Anterior cingulate cortex (tissue), 58 donors: ENCODE measurements around the gene ROBO3.

Experiments used
- DNase-seq, 58 donors: peaks; one replicate each; lab custom pipeline; 2025; lab: John Stamatoyannopoulos, UW

The ROBO3 gene, protein sequence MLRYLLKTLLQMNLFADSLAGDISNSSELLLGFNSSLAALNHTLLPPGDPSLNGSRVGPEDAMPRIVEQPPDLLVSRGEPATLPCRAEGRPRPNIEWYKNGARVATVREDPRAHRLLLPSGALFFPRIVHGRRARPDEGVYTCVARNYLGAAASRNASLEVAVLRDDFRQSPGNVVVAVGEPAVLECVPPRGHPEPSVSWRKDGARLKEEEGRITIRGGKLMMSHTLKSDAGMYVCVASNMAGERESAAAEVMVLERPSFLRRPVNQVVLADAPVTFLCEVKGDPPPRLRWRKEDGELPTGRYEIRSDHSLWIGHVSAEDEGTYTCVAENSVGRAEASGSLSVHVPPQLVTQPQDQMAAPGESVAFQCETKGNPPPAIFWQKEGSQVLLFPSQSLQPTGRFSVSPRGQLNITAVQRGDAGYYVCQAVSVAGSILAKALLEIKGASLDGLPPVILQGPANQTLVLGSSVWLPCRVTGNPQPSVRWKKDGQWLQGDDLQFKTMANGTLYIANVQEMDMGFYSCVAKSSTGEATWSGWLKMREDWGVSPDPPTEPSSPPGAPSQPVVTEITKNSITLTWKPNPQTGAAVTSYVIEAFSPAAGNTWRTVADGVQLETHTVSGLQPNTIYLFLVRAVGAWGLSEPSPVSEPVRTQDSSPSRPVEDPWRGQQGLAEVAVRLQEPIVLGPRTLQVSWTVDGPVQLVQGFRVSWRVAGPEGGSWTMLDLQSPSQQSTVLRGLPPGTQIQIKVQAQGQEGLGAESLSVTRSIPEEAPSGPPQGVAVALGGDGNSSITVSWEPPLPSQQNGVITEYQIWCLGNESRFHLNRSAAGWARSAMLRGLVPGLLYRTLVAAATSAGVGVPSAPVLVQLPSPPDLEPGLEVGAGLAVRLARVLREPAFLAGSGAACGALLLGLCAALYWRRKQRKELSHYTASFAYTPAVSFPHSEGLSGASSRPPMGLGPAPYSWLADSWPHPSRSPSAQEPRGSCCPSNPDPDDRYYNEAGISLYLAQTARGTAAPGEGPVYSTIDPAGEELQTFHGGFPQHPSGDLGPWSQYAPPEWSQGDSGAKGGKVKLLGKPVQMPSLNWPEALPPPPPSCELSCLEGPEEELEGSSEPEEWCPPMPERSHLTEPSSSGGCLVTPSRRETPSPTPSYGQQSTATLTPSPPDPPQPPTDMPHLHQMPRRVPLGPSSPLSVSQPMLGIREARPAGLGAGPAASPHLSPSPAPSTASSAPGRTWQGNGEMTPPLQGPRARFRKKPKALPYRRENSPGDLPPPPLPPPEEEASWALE (N-terminal part only)

DNA sequence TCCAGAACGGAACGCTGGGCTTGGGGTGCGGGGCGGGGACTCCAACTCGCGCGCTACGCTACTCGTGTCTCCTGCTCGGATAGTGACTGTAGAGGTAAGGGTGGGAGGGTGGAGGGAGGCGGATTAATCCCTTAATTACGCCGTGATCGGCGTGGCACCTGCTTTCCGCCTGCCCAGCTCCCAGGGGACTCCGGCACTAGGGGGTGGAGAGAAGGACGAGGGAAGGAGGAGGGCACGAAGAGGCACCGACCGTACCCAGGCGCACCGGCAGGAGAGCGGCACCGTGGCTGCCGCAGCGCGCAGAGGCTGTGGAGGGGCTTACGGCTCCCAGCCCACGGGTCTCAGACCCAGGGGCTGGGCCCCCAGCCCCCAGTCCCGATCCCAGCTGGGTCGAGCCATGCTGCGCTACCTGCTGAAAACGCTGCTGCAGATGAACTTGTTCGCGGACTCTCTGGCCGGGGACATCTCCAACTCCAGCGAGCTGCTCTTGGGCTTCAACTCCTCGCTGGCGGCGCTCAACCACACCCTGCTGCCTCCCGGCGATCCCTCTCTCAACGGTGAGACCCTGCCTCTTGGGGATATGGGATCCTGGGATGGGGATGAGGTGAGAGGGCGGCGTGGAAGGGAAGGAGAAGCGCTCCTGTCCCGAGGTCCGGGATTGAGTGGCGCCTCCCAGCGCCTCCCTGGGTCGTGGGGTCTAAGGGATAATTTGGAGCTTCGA is at the start of gene ROBO3:
ROBO3 (plus strand) TSS at position 252 of the 721 bp plus-strand sequence; CDS start at position 398, 146 bp downstream.
- no peak for DNase-seq

DNA sequence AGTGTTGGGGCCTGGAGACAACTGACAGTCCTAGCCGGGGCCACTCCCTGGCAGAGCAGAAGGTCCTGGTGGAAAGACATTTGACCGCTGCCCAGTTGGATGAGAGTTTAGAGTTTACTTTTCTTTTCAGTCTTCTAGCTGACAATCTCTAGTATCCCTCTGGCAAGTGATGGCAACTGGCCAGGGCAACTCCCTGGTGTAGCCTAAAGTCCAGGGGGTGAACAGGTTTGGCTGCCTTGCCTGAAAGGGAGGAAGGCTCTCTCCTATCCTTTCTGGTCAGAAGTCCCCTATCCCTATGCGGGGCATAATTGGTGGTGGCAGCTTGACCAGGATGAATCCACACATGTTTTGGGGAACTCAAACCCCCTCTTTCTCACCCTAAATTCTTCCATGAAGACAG is 48.2 kb upstream of the ROBO3 start:
- no peak for DNase-seq

DNA sequence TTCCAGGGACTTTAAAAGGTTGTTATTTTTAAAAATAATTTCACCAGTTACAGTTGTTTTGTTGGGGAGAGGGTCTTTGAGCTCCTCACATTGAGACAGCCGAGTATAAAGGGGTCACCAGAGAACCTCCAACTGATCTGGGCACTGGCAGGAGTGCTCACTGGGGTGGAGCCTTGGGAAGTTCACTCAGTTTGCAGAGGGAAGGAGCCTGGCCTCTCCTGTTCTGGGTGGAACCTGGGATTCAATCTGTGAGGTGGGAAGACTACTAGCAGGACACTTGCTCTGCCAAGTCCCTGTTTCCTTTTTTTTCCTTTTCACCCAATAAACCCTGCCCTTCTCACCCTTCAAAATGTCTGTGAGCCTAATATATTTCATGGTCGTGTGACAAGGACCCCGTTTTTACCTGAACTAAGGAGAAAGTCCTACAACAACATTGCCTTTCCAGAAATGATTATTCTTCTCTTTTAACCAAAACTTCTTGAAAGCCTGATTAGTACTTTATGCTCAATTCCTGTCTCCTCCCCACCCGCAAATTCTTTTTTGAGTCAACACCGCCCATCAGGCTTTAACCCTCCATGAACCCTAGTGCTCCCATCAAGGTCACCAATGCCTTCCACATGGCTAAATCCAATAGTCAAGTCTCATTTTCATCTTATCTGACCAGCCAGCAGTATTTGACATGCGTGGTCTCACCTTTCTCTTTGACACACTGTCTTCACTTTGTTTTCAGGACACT is 43.1 kb upstream of the ROBO3 start:
- DNase-seq: no peak

DNA sequence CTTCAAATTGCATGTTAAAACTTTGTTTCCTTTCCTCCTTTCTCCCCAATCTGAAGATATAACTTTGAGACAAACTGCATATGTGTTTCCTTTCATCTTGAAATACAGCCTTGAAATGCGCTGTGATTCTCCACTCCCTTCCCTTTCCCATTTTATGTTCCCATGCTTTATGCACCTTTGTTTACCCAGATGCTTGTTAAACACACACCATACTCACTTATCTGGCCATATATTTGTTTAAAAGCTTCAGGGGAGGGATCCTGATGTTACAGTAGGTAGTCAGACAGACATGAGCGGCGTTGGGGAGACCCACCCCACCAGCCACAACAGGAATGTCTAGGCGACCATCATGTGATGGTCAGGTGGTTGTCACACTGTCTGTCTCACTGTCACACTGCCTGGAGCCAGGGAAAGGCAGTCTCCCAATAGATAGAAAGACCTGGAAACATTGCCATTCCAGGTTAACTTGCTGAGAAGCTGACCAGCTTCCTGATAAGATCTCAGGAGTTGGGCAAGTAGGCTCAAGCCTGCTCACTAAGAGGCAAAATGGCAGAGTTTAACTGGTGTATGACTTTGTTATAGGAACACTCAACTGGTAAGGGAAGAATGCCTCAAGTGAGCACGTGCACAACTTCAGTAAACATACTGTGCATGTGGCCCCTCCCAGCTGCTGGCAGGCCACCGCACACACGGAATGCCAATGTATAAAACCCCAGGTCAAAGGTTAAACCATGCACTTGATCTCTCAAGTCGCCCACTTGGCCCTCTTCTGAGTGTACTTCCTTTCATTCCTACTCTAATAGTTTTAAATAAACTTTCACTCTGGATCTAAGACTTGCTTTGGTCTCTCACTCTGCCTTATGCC is 41.5 kb upstream of the ROBO3 start:
- no peak for DNase-seq

DNA sequence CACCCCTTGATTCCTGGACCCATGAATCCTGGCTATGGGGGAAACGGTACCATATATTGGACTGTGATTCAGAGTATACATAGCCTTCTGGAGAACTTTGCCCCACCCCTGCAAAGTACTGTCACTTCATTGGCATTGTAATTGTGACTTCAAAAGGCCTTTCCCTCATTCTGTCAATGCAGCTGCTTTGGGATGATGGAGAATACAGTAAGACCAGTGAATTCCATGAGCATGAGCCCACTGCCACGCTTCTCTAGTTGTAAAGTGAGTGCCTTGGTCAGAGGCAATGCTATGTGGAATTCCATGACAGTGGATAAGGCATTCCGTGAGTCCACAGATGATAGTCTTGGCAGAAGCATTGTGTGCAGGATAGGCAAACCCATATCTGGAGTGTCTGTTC is 39.4 kb upstream of the ROBO3 start:
- DNase-seq: no peak

DNA sequence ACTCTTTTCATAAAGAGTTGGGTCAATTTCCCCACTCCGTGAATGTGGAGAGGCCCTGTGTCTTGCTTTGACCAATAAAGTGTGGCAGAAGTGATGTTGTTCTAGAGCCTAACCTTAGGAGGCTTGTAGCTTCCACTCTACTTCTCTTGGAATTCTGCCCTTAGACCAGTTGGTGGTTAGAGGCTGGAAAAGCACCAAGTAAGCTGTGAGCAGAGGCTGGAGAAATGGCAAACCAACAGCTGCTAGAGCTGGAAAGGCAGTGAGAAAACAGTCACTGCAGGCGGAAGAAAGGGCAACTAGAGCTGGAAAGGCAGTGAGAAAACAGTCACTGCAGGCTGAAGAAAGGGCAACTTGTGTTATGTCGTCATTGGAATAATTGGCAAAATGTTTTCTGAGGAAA is 35.2 kb upstream of the ROBO3 start:
- DNase-seq: no peak

DNA sequence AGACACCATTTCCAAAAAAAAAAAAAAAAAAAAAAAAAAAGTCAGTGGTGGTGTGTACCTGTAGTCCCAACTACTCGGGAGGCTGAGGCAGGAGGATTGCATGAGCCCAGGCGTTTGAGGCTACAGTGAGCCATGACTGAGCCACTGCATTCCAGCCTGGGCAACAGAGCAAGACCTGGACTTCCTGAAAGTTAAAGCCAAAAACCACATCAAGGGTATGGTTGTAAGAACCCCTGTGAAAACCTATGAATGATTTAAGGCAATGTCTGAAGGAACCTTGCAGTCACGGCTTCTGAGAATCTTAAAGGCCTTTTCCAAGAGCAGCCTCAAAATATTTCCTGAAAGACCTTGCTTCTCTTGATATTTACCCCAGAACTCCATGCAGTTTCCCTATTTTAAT is 34.5 kb upstream of the ROBO3 start:
- DNase-seq: no peak

DNA sequence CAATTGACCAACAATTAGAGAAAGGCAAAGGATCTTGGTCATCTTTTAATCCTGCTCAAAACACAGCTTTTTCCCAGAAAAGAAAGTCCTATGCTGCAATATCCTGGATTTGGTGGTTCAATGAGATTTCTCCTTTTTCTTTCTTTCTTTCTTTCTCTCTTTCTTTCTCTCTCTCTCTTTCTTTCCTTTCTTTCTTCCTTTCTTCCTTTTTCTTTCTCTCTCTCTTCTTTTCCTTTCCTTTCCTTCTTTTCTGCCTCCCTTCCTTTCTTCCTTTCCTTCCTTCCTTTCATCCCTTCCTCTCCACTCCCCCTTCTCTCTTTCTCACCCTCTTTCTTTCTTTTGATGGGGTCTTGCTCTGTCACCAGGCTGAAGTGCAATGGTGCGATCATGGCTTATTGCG is 33.3 kb upstream of the ROBO3 start:
- DNase-seq: no peak

DNA sequence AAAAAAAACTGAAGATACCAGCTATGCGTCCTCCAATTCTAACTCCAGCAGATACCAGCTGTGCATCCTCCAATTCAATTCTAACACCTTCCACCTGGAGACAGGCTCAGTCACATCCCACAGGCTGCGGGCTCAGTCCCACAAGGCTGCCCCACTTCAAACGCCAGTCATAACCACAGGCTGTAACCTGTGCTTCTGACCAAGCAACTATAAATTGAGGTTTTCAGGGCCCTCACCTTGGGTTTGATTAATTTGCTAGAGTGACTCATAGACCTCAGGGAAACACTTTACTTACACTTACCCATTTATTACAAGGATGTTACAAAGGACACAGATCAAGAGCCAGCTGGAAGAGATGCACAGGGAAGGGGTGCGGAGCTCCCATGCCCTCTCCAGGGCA is 32.7 kb upstream of the ROBO3 start:
- DNase-seq: no peak

DNA sequence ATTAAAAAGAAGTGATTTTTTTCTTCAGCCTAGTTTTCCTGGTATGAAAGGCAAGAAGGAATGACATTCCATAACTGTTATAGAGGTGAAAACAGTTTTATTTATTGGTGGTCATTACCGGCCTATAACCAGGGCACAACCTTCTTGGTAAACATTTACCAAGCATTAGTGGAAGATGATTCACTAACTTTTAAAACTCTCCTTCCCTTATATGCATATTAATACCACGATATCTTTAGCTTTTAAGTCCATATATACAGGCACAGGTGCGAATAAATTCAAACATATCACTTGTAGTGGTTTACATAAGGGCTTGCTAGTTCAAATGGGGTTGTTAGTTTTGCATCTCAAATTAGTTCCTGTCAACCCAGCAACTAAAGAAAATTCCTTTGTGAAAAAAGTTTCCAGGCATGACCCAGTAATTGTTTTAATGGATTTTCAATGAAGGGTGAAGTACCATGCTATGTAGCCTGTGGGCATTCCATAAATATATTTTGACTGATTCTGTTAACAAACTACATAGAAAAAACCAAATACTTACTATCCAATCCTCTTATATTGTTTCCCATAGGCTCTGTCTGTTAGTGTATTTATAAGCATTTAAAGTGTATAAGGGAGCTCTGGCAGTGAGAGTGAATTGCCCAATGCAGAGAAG is 30.6 kb upstream of the ROBO3 start:
- no peak for DNase-seq

DNA sequence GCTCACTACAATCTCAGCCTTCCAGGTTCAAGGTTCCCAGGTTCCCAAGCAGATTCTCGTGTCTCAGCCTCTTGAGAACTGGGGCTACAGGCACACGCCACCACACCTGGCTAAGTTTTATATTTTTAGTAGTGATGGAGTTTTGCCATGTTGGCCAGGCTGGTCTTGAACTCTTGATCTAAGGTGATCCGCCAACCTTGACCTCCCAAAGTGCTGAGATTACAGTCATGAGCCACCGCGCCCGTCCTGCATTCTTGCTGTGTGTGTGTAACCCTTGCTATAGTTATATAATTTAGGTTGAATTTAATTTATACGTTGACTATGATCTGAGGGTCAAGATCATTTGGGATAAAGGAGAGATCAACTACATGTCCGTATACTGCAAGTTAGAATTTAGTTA is 29.3 kb upstream of the ROBO3 start:
- DNase-seq: no peak

DNA sequence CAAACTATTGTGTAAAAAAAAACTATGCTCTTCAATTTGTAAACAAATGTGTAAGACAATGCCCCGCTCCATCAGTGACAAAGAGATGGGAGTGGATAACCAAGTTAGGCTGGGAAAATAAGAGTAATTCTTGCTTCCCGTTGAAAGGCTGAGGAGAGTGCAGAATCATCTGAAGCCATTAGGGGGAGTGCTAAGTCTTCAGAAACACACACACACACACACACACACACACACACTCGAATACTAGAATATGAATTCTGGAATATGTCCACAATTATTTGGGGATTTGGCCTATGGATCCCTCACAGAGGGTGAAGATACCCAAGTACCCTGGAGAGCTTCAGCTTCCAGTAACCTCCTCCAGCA is 27.8 kb upstream of the ROBO3 start:
- peak in 14 of 58 donors; percentile 4 to 66 (median 11) for DNase-seq

DNA sequence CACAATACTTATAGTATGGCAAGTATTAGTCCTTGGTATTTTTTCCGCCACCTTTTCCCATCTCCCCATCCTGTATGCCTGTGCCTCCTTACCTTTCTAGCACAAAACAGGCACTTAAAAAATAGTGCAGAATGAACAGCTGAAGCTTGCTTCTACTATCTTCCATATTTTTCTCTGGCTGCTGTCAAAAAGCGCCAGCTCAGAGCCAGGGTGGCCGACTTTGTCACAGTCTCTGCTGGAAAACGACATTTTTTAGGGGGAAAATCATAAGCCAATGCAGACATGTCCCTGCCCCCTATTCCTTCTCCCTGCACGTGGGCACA is 26.5 kb upstream of the ROBO3 start:
- no peak for DNase-seq

DNA sequence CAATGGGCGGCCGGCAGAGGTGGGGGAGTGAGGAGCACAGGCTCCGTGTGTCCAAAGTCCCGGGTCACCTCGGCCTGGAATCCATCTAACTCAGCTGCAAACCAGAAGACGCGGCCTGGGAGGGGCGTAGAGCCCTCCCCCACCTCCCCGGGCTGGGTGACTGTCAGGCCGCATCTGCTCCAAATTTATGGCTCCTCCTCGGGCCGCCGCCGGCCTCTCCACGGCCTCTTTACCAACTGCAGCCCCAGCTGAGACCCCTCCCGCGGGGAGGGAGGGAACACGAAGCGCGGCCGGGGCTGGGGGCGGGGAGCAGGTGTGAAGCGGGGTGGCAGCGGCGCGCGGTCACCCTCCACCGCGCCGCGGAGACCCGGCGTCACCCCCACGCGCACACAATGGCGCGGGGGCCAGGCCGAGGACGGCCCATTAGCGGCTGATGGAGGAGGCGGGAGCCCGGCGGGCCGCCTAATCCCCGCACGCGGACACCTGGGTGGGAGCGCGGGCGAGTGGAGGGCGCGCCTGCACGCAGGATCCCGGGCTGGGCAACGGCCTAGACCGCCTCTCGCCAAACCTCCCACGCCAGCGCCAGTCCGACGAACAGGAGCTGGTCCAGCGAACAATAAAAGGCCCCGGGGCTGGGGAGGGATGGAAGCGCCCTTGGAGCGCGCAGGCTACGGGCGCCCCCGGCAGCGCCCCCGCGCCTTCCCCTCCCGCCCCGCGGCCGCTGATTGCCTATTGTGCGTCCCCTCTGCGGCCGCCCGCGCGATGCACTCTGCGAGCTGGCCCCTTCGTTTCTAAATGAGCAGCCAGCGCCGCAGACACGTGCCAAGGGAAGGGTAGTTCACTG is 25.9 kb upstream of the ROBO3 start:
- peak in 3 of 58 donors; percentile 9 to 58 (median 16) for DNase-seq

DNA sequence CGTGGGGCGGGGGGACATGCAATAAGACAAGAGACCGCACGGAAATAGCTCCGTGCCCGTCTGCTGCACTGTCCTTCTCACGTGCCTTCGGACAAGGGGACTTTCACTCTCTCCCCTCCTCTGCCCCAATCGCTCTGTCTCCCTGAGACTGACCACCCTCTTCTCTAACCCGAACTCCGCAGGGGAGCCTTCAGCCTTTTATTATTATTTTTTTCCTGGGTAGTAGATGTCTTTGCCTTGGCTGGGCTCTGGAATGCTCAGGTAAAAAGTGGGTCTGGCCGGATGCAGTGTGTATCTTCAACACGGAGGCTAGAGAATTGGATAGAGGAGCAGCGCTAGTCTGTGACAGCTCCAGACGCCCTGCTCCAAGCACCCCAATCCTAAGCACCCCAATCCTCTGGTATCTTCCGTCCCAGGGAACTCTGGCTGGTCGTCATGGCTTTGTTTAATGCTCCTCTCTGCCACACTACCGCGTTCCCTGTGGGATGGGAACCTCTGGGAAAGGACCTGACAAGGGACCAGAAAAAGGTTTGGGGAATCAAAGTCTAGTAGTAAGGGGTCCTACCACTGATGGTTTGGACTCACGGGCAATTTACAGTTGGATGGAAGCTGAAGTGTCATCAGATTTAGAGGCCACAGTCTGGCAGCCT is 25.1 kb upstream of the ROBO3 start:
- no peak for DNase-seq

DNA sequence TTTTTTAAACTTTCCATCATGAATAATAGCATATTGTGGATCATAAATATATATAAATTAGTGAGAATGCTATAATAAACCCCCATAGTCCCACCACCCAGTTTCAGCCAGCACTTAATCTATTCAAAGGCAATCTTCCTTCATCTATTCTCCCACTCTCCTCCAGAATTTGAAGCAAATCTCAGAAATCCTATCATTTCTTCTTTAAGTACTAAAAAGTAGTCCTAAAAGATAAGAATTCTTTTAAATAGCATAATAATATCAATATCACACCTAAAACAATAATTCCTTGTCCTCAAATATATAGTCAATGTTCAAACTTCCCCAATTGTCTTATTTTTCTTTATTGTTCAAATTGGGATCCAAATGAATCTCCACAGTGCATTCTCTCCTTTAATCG is 24.6 kb upstream of the ROBO3 start:
- DNase-seq: no peak

DNA sequence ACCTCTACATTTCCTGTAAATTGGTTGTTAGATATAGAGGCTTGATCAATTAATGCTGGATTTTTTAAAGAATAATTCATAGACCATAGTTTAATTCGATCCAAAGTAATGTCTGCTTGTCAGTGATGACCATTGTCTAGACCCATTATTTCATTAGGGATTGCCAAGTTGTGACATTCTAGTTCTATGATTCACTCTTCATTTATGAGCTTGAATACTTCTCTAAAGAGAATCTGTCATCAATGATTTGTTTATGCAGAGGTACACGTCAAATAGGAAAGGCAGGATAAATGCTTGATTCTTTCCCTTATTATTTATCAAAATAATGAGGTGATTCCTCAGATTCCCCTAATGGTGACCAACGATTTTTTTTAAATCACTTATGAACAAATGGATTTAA is 24.0 kb upstream of the ROBO3 start:
- DNase-seq: no peak
